ENCODE measurements around the gene SGSH.

DNA sequence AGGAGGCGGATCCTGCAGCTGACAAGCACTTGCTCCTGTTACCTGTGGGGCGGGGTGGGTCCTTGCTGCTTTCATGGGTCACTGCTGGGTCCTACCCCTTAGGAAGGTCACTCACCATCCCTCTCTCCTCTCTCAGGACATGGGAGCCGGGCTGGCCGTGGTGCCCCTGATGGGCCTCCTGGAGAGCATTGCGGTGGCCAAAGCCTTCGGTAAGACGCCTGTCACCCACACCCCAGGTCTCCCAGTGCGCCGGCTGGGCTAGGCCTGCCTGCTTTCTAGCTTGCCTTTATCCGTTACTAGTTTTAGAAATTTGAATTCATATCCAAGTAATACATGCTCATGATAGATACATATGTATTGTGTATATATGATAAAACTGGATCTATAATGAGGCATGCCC is 17.3 kb upstream of the SGSH start:
- TF ChIP-seq, protein P1, sequence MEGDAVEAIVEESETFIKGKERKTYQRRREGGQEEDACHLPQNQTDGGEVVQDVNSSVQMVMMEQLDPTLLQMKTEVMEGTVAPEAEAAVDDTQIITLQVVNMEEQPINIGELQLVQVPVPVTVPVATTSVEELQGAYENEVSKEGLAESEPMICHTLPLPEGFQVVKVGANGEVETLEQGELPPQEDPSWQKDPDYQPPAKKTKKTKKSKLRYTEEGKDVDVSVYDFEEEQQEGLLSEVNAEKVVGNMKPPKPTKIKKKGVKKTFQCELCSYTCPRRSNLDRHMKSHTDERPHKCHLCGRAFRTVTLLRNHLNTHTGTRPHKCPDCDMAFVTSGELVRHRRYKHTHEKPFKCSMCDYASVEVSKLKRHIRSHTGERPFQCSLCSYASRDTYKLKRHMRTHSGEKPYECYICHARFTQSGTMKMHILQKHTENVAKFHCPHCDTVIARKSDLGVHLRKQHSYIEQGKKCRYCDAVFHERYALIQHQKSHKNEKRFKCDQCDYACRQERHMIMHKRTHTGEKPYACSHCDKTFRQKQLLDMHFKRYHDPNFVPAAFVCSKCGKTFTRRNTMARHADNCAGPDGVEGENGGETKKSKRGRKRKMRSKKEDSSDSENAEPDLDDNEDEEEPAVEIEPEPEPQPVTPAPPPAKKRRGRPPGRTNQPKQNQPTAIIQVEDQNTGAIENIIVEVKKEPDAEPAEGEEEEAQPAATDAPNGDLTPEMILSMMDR (IDR thresholded peaks at IDR 0.05; ENCODE audit: poor library complexity) = no peak
- TF ChIP-seq EZH2 (IDR thresholded peaks at IDR 0.05; ENCODE audit: borderline replicate concordance) = no peak
- no peak for TF ChIP-seq EZH2phosphoT487 (IDR thresholded peaks at IDR 0.05; ENCODE audit: low read depth, severe bottlenecking, unreplicated experiment)

Data from hepatocyte (in vitro differentiated cells).